HG02981 (cell line): Measurements from ENCODE around the gene UBAC2.

ENCODE experiments used
- ATAC-seq: cut with Tn5 transposase; IDR thresholded peaks from one replicate; pipeline ENCODE4 v1.9.1; 2021; ENCODE audit warnings: mild to moderate bottlenecking, moderate library complexity; ENCODE audit not compliant: unreplicated experiment

UBAC2 gene

DNA sequence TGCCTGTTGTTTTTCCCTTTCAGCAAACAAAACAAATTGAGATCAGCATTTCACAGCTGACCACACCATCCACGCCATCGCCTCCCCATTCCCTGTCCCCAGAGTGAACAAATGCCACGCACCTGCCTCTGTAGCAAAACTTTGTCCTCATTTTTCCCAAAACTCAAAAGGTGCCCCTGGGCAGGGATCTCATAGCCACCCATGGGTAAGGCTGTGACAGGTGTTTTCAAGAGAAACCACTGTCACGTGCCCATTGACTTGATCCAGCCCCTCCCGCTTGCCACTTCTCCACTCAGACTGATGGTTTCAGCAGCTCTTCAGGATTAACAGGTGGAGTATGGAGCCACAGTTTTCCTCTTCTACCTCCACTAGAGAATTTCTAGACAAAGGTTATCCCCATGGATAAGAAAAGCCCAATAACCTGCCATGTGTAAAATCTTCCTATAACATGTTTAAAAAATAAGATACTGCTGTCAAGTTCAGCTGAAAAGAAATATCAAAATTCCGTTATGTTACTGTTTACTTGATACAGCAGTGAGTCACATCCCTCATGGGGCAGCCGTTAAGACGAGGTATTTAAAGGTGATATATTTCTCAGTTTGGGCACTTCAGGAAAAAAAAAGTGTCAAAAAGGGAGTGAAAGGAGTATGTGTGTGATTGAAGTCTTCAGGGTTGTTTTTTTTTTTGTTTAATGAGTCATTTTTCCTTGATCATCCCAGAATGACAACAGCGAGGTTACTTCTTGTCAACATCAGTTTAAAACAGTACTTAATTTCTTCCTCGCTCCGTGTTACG lies 170.0 kb downstream of the UBAC2 start:
- ATAC-seq = no peak

DNA sequence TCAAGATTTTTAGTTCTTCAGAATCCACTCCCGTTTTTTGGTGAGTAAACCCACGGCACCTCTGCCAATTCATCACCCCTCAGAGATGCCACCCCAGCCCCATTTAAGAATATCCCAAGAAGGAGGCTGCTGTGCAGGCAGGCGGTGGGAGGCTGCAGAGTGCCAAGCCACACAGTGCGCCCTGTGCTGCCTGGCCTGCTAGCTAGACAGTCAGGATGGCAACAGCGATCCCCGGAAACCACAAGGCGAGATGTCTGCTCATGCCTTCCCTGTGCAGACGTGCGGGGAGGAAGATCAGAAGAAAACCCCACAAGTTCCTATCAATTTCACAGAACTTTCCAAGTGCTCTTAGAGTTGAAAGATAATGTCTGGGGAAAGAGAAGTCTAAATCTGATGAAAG lies 171.3 kb downstream of the UBAC2 start:
- no peak for ATAC-seq

DNA sequence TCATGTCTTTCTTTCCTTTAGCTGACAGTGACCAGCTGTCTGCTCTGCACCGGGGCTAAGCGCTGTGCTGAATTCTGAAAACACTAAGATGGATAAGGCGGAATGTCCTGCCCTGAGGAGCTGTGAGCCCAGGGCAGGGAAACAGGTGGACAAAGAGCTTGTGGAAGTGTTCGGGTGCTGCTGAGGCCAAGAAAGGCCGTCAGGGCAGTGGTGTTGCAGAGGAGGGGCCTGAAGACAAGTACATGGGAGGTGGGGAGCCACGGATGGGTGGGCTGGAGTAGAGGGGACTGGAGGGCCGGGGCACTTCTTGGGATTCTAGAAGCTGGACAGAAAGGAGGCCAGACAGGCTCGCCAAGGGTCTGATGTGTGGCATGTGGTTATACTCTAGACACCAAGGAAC lies 172.8 kb downstream of the UBAC2 start:
- no peak for ATAC-seq

DNA sequence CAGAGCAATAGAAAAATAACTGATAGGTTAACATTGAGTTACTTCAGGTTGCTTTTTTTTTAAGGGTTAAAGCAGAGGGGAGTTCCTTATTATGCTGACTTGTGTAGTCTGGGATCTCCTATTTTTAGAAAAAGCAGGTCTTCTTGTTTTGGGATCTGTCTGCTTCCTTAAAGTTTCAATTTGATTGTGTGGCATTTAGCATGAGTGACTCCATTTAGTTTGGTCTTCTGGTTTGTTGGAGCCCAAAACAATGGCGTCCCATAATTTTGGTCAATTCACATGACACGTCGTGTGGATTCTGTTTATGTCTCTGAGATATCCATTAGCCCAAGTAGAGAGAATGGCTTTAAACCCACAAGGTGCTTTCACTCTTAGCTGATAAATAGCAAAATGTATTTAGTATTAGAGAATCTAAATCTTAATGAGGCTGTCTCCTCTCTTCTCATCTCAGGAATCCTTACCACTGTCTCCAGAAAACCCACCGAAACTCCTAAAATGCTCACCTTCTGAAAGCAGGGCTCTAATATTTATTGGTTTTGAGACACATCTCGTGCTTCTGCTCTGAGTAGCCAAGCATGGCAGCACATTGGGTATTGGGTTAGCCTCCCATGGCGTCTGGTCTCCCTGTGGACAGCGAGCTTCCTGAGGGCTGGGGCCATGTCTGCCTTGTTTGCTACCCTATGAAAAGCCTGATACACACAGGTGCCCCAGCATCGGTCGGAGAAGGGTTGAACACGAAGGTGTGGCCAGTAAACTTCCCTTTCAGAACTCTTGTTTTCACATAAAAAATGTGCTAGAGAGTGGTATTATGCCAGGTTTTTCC lies 173.7 kb downstream of the UBAC2 start:
- no peak for ATAC-seq

DNA sequence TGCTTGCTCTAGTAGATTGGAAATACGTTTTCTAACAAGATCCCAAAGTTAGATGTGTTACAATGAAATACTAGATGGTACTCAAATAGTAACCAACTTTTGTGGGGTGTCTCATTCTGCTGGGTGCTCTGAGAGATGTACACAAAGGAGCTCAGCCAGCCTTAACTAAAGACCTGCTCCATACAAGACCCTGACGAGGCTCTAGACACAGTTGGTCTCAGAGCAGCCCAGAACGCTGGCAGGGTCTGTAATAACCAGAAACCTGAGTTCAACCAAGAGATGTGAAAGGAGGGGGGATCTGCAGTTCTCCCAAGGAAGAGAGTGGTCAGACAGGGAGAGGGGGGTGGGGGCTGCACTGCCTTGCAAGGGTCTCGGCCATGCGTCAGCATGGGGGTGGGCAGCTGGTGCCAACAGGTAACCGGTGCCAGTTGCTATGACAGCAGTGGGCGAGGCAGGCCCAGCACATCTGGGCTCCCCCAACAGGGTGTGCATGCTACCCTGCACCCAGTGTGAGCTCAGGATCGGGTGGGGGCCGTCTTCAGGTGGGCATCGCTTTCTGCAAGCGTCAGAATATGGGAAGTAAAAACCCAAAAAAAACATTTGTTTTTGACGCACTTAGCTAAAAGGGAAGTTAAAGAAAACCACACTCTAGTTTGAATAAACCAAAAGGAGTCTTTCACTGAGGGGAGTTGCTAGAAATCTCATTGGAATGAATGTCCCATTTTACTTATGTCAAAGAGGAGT lies 174.5 kb downstream of the UBAC2 start:
- ATAC-seq = peak; percentile 42

DNA sequence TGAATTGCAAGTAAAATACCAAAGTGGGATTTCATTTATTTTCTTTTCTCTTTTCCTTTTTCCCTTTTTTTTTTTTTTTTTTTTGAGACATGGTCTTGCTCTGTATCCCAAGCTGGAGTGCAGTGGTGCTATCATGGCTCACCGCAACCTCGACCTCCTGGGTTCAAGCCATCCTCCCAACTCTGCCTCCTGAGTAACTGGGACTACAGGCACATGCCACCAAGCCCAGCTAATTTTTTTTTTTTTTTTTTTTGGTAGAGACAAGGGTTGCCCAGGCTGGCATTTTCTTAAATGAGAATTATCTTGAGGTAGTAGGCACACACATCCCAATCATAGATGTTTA lies 175.1 kb downstream of the UBAC2 start:
- no peak for ATAC-seq

DNA sequence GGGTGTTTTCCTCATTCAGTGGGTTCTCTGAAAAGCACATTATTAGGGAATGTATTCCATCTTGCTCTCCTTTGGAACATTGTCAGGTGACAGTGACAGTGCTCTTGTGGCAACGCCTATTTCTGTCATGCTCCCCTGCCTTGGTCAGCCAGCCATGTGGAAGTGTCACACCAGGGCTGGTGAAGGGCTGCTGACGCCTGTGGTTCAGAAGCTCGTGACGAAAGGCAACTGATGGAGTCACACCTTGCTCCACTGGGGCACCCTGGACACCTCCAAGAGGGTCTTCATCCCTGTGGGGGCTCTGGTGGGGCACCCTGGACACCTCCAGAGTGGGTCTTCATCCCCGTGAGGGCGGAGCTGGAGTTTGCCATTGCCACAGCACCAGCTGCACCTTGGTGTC lies 175.5 kb downstream of the UBAC2 start:
- ATAC-seq = peak; percentile 55

DNA sequence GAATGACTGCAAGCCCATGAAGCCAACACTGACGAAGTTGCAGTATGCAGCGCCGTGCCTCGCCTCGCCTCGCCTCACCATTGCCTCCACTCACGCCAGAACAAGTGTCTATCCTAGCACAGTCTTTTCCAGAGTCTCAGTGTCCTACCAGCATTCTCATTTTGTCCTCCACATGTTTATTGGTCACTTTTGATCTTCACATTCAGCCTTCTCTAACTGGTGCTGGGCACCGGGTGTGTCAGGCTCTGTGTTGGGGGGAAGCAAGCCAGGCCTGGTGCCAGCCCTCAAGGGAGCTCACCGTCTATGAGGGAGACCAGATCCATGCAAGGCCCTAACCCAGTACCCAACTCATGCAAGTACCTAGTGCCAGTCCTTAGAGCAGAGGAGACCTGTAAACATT lies 176.3 kb downstream of the UBAC2 start:
- no peak for ATAC-seq

DNA sequence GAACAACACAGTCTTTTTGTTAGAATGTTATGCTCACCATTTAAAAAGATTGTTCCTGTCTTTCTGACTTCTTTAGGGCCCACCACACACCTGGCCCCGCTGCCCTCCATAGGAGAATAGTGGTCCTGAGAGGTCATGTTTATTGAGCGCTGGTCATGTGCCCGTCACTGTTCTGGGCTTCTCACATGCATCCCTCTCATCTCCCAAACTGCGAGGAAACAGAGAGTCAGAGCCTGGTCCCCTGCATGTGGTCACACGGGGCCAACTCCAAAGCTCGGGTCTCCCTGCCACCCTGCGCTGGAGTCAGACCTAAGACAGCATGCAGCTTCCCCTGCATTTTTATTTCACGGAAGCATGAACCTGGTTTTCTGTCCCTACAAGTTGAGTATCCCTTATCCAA lies 177.0 kb downstream of the UBAC2 start:
- no peak for ATAC-seq

DNA sequence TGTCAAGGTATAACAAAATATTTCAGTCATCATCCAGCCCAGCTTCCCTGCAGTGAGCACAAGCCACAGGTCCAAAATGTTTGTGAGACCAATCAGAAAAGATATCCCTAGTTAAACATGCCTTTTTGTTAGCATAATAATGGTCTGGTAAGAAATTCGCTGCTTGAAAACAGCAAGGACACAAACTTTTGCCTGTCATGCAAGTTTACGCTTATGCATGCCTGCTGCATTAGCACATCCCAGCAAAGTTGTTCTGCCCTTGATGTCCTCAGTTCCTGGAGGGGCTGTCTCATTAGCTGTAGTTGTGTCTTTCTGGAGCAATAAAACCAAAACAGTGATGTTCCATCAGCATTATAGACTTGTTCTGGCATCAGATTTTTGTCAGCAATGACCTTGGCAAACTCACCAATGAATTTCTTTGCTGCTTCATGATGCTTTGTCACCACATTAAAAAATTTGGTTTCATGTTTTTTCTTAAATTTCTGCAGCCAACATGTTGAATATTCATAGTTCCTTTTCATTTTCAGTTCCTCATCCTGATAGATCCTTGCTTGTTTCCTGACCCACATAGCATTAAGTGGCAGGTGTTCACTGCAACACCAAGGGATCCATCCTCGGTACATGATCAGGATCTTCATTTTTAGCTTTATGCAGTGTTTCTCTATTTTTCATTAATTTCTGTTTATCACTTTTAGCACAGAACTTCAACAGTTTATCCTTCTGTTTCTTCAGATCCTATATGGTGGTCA lies 178.5 kb downstream of the UBAC2 start:
- no peak for ATAC-seq

DNA sequence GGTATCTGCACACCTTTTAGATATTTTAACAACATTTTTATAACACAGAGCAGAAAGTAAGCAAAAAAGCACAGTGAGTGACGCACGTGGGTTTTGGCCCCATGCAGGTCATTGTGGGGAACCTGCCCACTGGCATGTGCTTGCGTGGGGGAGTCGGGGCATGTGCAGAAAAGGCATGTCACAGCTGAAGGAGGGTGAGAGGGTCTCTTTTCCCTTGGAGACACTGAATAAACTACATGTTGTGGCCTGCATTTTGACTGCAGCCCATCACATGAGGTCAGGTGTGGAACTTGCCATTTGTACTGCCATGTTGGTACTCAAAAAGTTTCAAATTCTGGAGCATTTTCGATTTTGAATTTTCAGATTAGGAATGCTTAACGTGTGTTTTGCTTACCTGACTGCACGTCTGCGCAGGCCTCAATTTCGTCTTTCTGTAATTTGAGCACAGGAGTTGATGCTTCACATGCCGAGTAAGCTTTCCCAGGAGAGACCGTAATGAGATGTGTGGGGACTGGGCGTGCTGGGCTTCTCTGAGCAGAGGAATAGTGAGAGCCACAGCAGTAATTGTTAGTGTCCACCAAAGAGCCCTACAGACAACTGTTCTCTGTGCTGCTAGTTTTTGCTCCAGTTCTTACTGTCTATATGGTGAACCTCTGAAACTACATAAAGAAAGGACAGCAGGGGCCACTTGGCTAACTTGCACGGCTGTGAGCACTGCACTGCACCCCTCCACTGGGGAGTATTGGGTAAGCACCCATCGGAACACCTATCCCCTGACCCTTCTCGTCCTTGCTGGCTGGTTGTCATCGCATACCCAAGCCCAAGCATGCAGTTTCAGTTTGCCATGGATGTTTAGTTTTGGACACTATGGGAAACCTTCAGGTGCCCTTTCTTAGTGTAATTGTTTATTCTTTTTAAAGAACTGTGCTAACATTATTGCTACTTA lies 179.5 kb downstream of the UBAC2 start:
- ATAC-seq = no peak

DNA sequence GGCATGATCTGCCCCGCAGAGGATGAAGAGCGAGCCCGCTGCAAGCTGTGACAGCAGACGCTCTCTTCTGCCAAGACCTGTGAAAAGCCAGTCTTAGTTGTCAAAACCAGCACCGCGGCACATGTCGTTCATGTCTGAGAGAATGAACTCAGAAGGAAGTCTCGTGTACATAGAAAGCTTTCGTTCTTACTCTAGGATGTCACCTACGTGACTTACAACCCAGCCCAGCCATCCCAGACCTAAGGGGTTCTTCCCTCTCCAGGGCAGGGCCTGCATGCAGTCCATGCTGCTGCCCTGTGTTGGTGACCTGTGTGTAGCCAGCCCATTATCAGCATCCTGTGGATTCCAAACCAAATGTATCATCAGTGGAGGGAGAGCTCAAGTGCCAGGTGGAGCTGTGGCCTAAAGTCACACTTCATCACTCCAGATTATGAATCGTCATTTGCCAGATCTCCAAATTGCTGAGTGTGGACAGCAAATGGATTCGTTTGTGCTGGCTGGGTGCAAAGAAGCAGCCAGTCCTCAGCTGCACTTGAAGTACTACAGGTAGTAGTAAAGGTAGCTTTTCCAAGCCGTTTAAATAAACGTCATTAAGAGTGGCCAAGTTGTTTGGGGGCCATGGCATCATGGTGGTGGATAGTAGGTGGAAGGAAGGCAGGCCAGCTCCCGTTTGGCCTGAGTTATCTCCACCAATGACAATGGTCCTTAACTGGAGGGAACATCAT lies 180.4 kb downstream of the UBAC2 start:
- peak; percentile 68 for ATAC-seq

DNA sequence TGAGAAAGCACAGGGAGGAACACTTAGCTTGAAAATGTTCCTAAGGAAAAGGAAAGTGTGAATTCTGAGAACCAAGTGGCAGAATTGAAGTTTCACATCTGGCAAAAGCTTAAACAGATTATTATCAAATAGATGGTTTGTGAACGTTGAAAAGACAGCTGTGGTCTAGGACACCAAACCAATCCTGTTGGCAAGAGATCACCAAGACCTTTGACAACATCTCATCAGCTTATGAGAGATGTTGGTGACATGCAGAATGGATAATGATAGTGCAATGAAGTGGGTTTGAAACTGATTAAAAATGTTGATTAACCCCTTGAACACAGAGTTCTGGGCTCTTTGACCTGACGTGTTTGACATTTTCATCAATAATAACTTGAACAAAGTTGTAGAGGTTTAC lies 181.1 kb downstream of the UBAC2 start:
- ATAC-seq = no peak

DNA sequence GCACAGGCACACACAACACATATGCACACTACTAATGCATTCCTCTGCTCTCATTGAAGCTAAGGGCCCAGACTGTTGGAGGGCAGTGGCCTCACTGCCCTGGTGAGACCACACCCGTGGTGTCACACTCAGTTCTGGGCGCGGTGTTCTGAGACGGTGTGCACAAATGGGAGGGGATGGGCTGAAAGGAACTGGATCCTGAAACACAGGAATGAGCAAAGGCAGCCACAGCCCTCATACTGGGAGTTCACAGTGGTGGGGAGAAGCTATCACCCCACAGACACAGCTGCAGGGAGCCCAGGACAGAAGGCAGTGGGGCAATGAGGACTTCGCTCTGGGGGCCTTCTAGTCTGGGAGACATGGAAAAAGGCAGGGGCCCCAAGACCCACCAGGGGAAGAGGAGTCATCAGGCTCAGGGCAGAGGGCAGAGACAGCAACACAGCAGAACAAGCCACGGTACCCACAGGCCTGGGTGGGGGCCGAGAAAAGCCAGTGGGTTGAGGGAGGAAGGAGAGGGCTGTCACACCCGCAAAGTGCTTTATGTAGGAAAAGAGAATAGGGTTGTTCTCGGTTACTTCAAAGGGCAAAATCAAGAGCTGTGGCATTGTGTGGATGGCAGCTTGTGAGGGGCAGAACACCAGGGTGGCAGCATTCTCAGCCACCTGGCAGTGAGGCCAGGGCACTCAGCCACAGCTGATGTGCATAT lies 181.9 kb downstream of the UBAC2 start:
- no peak for ATAC-seq

DNA sequence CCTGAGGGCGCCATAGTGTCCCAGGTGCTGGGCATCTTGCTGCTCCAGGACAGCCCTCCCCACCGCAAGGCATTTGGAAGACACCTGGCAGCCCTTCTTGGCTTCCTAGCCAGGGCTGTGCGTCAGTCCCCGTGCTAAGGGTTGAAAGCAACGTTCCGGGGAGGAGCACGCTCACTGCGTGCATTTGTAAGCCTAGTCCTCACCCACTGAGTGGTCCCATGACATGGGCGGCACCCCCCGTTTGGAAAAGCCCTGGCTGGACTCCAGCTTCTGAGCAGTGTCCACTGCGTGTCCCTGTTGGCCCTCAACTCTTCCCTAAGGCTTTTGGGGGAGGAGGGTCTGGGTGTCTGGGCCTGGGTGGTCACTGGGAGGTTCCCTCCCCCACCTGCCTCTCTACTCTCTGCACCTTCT lies 182.9 kb downstream of the UBAC2 start:
- no peak for ATAC-seq

DNA sequence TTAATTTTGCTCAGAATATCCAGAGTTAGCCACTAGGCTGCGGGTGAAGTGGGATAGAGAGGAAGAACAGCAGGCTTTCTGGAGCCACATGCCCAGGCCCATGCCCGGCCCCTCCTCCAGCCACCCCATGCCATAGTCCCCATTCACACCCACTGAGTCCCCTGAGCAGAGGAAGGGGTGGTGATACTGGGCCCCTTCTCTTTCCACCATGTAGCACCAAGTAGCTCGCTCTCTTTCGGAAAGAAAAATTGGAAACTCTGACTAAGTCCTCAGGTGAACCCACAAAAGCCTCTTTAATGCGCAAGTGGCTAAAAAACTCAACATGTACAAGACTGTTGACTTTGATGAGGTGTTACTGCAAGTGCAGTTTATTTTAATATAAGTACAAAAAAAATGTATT lies 183.3 kb downstream of the UBAC2 start:
- no peak for ATAC-seq

DNA sequence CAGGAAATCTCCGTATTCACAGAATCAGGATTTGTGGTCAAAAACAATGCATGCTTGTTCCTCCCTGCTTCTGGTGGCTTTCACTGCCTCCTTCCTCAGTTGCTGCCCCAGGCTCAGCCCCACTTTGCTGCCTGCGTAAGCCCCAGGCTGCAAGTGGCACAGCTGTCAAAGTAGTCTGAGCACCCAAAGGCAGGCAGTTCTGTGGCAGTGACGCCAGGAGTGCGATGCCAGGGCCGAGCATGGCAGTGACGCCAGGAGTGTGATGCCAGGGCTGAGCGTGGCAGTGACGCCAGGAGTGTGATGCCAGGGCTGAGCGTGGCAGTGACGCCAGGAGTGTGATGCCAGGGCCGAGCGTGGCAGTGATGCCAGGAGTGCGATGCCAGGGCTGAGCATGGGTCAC lies 183.8 kb downstream of the UBAC2 start:
- no peak for ATAC-seq

DNA sequence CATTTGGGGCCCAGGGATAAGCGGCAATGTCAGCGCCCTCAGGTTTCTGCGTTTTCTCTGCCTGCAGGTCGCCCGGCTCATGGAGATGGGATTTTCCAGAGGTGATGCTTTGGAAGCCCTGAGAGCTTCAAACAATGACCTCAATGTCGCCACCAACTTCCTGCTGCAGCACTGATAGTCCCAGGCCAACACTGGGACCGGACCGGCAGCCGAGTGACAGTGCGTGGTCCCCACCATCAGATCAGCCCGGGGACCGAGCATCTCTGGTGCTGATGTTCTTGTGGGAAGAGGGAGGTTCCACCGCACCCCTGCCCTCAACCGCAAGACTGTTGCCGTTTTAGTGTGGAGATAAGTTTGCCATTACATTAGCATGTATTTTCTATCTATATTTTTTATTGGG lies 184.5 kb downstream of the UBAC2 start:
- no peak for ATAC-seq

DNA sequence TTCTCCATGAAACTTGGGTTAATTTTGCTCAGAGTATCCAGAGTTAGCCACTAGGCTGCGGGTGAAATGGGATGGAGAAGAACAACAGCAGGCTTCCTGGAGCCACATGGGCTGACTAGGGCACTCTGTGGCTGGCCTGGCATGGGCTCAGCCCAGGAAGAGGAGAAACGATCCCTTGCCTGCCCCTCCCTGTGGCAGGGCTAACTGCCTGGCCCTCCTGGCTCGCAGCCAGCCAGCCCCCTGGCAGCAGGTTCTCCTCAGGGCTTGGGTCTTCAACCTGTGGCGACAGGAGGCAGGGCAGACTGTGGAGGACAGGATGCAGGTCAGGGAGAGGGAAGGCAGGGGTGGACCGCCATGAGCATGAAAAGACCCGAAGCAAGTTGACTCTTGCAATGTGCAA lies 185.3 kb downstream of the UBAC2 start:
- ATAC-seq = no peak
